ENCODE results near the gene AHCYL1. TPM values are rescaled to one million over a fixed set of nuclear protein-coding genes. Genes with fewer than 3 reads are reported as not detected.
A peak's percentile ranks its signal among the peaks of the same experiment; 100 is the strongest.

Gene AHCYL1
- total and polyA plus RNA-seq, 10 of the 15 experiments (the other 5 are each of a cell fraction or from before 2014, with no cell fraction given) = 24.7 to 73.6 (median 46.8) TPM

DNA sequence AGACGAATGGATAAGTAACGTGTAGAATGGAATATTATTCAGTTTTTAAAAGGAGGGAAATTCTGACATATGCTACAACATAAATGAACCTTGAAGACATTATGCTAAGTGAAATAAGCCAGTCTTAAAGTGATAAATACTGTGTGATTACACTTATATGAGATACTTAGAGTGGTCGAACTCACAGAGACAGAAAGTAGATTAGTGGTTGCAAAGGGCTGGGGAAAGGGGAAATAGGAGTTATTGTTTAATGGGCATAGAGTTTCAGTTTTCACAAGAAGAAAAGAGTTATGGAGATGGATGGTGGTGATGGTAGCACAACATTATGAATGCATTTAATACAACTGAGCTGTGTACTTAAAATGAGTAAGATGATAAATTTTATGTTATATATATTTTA is 14.7 kb upstream of the AHCYL1 start:
- H3K9me3 ChIP-seq (replicated peaks; ENCODE audit: control insufficient read depth, insufficient read depth, low read length) = no peaks in the 10 kb centered on the region; the same call in 2 of the 3 replicates
- ChIA-PET POLR2A (no interaction called here), SMC1A (ENCODE audit: uncharacterized antibody, unreplicated experiment) (no interaction called here), RAD21 (ENCODE audit: unreplicated experiment) (interaction anchor here (0.8 kb wide), 1 partner anchor 15 kb away, joined by 6 read pairs; the partner anchor contains the start of gene AHCYL1), CTCF (interaction anchor here (1.2 to 1.7 kb wide), 2 partner anchors 14 to 330 kb away, joined by 5 to 9 read pairs; partner anchors contain the start of gene AHCYL1)
- no peaks in the 10 kb centered on the region for H4K20me1 ChIP-seq (ENCODE audit: control insufficient read depth, insufficient read depth)
- in situ Hi-C loops (cut with MboI) = no loop called here
- BruUV-seq (replicated peaks) = no TSS peak
- TF ChIP-seq JUND (IDR thresholded peaks at IDR 0.05; ENCODE audit: low read depth, low read length) (no peak), SPI1 (IDR thresholded peaks at IDR 0.05; ENCODE audit: borderline replicate concordance, insufficient read depth, low read depth, low read length) (peak; percentile 22; the same call in 1 of the 2 replicates), CBX5 (IDR thresholded peaks at IDR 0.05; ENCODE audit: low read depth) (no peak)
- TF ChIP-seq, protein P1, sequence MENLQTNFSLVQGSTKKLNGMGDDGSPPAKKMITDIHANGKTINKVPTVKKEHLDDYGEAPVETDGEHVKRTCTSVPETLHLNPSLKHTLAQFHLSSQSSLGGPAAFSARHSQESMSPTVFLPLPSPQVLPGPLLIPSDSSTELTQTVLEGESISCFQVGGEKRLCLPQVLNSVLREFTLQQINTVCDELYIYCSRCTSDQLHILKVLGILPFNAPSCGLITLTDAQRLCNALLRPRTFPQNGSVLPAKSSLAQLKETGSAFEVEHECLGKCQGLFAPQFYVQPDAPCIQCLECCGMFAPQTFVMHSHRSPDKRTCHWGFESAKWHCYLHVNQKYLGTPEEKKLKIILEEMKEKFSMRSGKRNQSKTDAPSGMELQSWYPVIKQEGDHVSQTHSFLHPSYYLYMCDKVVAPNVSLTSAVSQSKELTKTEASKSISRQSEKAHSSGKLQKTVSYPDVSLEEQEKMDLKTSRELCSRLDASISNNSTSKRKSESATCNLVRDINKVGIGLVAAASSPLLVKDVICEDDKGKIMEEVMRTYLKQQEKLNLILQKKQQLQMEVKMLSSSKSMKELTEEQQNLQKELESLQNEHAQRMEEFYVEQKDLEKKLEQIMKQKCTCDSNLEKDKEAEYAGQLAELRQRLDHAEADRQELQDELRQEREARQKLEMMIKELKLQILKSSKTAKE (IDR thresholded peaks at IDR 0.05; ENCODE audit: low read depth, poor library complexity, severe bottlenecking) = no peak
- no peaks in the 10 kb centered on the region for H3K36me3 ChIP-seq (ENCODE audit: control insufficient read depth in 2 of 2, insufficient read depth in 2 of 2, low read length in 1 of 2)
- no peak overlapping the region for H3K4me3 ChIP-seq
- H3K9ac ChIP-seq (ENCODE audit: control insufficient read depth, insufficient read depth, low read length) = no peak overlapping the region
- H3K27ac ChIP-seq (ENCODE audit: control insufficient read depth, insufficient read depth) = no peak overlapping the region
- FAIRE-seq = no peak
- no peaks in the 10 kb centered on the region for H3K79me2 ChIP-seq (ENCODE audit: control insufficient read depth, insufficient read depth, low read length)
- no peak overlapping the region for H2AFZ ChIP-seq (ENCODE audit: control insufficient read depth, low read depth, low read length)
- no peak for DNase-seq (ENCODE audit: low read depth, low spot score)
- no peaks in the 10 kb centered on the region for H3K27me3 ChIP-seq (replicated peaks in 1 of 2; ENCODE audit: control insufficient read depth in 2 of 2, insufficient read depth in 2 of 2, low read length in 1 of 2)
- intact Hi-C loops (cut with micrococcal nuclease; ENCODE audit: unreplicated experiment) = no loop called here
- 58% methylated on average over 3 of the region's 3 CpGs for WGBS (ENCODE audit: insufficient coverage, insufficient replicate concordance, low lambda C conversion rate, missing lambda C conversion rate)
- H3K4me1 ChIP-seq (ENCODE audit: control insufficient read depth, insufficient read depth, low read length) = no peaks in the 10 kb centered on the region
- H3K4me2 ChIP-seq (ENCODE audit: control insufficient read depth, insufficient read depth) = no peak overlapping the region
- peak; percentile 74 for ATAC-seq

- WGBS (ENCODE audit: insufficient coverage, insufficient replicate concordance, low lambda C conversion rate, missing lambda C conversion rate) = 0% methylated on average over 1 of the region's 1 CpG
- H3K27me3 ChIP-seq (replicated peaks in 1 of 2; ENCODE audit: control insufficient read depth in 2 of 2, insufficient read depth in 2 of 2, low read length in 1 of 2) = no peaks in the 10 kb centered on the region
- no peaks in the 10 kb centered on the region for H3K4me1 ChIP-seq (ENCODE audit: control insufficient read depth, insufficient read depth, low read length)
- ChIA-PET SMC1A (ENCODE audit: uncharacterized antibody, unreplicated experiment) (interaction anchor here (0.8 to 3.2 kb wide), 5 partner anchors 9 to 195 kb away, joined by 3 to 26 read pairs (median 4); partner anchors contain the start of gene AHCYL1), CTCF (interaction anchor here (1.4 to 16.8 kb wide), 3 partner anchors 13 to 331 kb away, joined by 3 to 759 read pairs (median 14); partner anchors contain the start of gene AHCYL1), RAD21 (ENCODE audit: unreplicated experiment) (interaction anchor here (0.7 to 2.4 kb wide), 2 partner anchors 13 to 332 kb away, joined by 3 to 13 read pairs; partner anchors contain the start of gene AHCYL1), POLR2A (no interaction called here)
- no peak for DNase-seq (ENCODE audit: low read depth, low spot score)
- no peaks in the 10 kb centered on the region; the same call in 2 of the 3 replicates for H3K9me3 ChIP-seq (replicated peaks; ENCODE audit: control insufficient read depth, insufficient read depth, low read length)
- no peaks in the 10 kb centered on the region for H3K79me2 ChIP-seq (ENCODE audit: control insufficient read depth, insufficient read depth, low read length)
- H3K9ac ChIP-seq (ENCODE audit: control insufficient read depth, insufficient read depth, low read length) = no peak overlapping the region
- in situ Hi-C loops (cut with MboI) = no loop called here
- H3K27ac ChIP-seq (ENCODE audit: control insufficient read depth, insufficient read depth) = no peak overlapping the region
- no peak for FAIRE-seq
- no peak overlapping the region for H3K4me3 ChIP-seq
- no peak overlapping the region for H2AFZ ChIP-seq (ENCODE audit: control insufficient read depth, low read depth, low read length)
- H3K36me3 ChIP-seq (ENCODE audit: control insufficient read depth in 2 of 2, insufficient read depth in 2 of 2, low read length in 1 of 2) = no peaks in the 10 kb centered on the region
- H4K20me1 ChIP-seq (ENCODE audit: control insufficient read depth, insufficient read depth) = no peaks in the 10 kb centered on the region
- no TSS peak for BruUV-seq (replicated peaks)
- no peak overlapping the region for H3K4me2 ChIP-seq (ENCODE audit: control insufficient read depth, insufficient read depth)
- ATAC-seq = no peak
- intact Hi-C loops (cut with micrococcal nuclease; ENCODE audit: unreplicated experiment) = no loop called here
- TF ChIP-seq PAX5 (IDR thresholded peaks at IDR 0.05; ENCODE audit: borderline replicate concordance, low read depth, low read length) (no peak), EED (IDR thresholded peaks at IDR 0.05; ENCODE audit: low read depth) (no peak), MTA2 (IDR thresholded peaks at IDR 0.05; ENCODE audit: low read depth) (no peak)
- TF ChIP-seq, protein P2, sequence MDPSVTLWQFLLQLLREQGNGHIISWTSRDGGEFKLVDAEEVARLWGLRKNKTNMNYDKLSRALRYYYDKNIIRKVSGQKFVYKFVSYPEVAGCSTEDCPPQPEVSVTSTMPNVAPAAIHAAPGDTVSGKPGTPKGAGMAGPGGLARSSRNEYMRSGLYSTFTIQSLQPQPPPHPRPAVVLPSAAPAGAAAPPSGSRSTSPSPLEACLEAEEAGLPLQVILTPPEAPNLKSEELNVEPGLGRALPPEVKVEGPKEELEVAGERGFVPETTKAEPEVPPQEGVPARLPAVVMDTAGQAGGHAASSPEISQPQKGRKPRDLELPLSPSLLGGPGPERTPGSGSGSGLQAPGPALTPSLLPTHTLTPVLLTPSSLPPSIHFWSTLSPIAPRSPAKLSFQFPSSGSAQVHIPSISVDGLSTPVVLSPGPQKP (IDR thresholded peaks at IDR 0.05; ENCODE audit: low read depth, low read length) = no peak
- TF ChIP-seq, protein P3, sequence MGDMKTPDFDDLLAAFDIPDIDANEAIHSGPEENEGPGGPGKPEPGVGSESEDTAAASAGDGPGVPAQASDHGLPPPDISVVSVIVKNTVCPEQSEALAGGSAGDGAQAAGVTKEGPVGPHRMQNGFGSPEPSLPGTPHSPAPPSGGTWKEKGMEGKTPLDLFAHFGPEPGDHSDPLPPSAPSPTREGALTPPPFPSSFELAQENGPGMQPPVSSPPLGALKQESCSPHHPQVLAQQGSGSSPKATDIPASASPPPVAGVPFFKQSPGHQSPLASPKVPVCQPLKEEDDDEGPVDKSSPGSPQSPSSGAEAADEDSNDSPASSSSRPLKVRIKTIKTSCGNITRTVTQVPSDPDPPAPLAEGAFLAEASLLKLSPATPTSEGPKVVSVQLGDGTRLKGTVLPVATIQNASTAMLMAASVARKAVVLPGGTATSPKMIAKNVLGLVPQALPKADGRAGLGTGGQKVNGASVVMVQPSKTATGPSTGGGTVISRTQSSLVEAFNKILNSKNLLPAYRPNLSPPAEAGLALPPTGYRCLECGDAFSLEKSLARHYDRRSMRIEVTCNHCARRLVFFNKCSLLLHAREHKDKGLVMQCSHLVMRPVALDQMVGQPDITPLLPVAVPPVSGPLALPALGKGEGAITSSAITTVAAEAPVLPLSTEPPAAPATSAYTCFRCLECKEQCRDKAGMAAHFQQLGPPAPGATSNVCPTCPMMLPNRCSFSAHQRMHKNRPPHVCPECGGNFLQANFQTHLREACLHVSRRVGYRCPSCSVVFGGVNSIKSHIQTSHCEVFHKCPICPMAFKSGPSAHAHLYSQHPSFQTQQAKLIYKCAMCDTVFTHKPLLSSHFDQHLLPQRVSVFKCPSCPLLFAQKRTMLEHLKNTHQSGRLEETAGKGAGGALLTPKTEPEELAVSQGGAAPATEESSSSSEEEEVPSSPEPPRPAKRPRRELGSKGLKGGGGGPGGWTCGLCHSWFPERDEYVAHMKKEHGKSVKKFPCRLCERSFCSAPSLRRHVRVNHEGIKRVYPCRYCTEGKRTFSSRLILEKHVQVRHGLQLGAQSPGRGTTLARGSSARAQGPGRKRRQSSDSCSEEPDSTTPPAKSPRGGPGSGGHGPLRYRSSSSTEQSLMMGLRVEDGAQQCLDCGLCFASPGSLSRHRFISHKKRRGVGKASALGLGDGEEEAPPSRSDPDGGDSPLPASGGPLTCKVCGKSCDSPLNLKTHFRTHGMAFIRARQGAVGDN (IDR thresholded peaks at IDR 0.05) = no peak
Observed at GRCh38 chr1:109971559-109971958, 13.0 kb upstream of the AHCYL1 start.

Measured in GM12878 (cell line).